ENCODE data around the gene FGF11. TPM values are rescaled to one million over a fixed set of nuclear protein-coding genes. Genes with fewer than 3 reads are reported as not detected.

The FGF11 gene
- total and polyA plus RNA-seq, 9 donors: 0.10 to 5.1 (median 0.61) TPM

DNA sequence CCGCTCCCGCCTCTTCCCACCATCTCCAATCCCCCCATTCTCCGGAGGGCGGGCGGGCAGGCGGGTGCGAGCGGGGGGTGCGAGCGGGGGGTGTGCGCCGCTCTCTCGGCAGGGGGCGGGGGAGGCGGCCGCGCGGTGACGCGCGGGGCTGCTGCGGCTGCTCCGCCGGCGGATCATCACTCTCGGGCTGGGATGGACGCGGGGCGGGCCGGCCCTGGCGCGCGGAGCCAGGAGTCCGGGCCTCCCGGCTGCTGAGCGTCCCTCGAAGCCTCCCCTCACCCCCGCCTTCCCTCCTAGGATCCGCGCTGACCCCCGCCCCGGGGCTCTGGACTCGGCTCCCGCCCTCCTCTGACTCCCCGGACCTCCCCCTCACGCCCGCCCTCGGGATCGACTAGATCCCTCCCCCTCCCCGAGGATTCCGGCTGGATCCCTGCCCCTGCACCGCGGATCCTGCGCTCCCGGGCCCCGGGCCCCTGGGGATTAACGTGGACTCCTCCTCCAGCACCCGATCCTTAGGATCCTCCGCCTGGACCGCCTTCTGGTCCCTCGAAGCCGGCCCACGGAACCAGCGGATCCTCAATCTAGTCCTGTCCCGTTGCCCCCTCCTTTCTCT, 34.5 kb upstream of the FGF11 start:
- no peak for TF ChIP-seq EP300 (IDR thresholded peaks at IDR 0.05)
- TF ChIP-seq, protein P1, sequence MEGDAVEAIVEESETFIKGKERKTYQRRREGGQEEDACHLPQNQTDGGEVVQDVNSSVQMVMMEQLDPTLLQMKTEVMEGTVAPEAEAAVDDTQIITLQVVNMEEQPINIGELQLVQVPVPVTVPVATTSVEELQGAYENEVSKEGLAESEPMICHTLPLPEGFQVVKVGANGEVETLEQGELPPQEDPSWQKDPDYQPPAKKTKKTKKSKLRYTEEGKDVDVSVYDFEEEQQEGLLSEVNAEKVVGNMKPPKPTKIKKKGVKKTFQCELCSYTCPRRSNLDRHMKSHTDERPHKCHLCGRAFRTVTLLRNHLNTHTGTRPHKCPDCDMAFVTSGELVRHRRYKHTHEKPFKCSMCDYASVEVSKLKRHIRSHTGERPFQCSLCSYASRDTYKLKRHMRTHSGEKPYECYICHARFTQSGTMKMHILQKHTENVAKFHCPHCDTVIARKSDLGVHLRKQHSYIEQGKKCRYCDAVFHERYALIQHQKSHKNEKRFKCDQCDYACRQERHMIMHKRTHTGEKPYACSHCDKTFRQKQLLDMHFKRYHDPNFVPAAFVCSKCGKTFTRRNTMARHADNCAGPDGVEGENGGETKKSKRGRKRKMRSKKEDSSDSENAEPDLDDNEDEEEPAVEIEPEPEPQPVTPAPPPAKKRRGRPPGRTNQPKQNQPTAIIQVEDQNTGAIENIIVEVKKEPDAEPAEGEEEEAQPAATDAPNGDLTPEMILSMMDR (IDR thresholded peaks at IDR 0.05): peak in 2 of 3 donors; percentile 20 to 27
- TF ChIP-seq POLR2A (IDR thresholded peaks at IDR 0.05): peak; percentile 70
- Histone ChIP-seq H3K4me3 (peak overlapping the region; percentile 65), H3K36me3 (no peaks in the 10 kb centered on the region), H3K4me1 (ENCODE audit: insufficient read depth) (peaks cover 5% of the 10 kb centered on the region), H3K27ac (peak overlapping the region; percentile 89 to 95), H3K9me3 (no peaks in the 10 kb centered on the region), H3K27me3 (no peaks in the 10 kb centered on the region)
- WGBS, 3 donors: 0 to 1% (median 0%) methylated on average over 25 to 65 of the region's 65 CpGs
- peak in 2 of 5 donors; percentile 80 to 86 for DNase-seq
- intact Hi-C loops (cut with DNase I): loop anchor here in 1 of 4 donors (5.0 kb wide), 1 partner anchor 58 kb away; no protein-coding TSS in a partner anchor

DNA sequence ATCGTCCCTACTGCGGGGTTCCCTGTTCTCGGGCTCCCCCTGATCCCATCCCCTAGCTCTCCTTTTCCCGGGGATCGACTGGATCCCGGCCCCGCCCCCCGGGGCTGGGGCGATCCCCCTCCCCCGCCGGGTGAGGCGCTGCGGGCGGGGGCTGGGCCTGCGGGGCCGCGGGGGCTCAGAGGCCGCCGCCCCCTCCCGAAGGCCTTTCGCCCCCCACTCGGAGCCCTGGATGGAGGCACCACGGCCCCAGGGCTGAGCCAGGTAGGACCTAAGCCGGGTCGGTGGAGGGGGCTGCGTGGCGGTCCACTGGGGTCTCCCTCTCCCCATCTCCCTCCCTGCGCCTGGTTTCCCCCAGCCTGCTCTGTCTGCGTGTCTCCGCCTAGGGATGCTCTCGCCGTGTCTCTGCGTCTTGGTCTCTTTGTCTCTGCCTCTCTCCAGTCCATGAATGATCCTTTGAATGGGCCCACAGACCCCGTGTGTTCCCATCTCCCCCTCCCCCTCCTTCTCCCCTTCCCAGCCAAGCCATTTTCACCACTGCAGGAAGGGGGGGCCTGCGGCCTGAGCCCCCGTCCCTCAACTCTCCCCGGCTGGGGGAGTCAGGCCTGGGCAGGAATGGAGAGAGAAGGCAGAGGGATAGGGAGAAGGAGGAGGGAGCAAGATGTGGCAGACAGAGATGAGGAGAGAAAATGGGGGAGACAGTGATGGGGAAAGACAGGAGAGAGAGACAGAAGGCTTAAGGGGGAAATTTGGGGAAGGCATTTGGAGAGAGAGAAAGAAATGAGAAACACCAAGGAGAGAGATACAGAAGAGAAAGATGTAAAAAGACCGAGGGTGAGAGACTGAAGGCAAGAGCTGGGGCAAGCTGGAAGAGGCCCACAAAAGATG, 33.7 kb upstream of the FGF11 start:
- Histone ChIP-seq H3K4me3 (peak overlapping the region; percentile 65), H3K4me1 (ENCODE audit: insufficient read depth) (peaks cover 5% of the 10 kb centered on the region), H3K36me3 (no peaks in the 10 kb centered on the region), H3K27ac (peak overlapping the region; percentile 89 to 95), H3K9me3 (no peaks in the 10 kb centered on the region), H3K27me3 (no peaks in the 10 kb centered on the region)
- 2 to 6% (median 5%) methylated on average over 24 to 38 of the region's 38 CpGs for WGBS, 3 donors
- DNase-seq: peak in 4 of 5 donors; percentile 46 to 72 (median 60)
- intact Hi-C loops (cut with DNase I): loop anchor here in 1 of 4 donors (5.0 kb wide), 1 partner anchor 58 kb away; no protein-coding TSS in a partner anchor
- TF ChIP-seq, protein P1 (IDR thresholded peaks at IDR 0.05): no peak
- TF ChIP-seq POLR2A (IDR thresholded peaks at IDR 0.05): peak; percentile 10
- no peak for TF ChIP-seq EP300 (IDR thresholded peaks at IDR 0.05)

DNA sequence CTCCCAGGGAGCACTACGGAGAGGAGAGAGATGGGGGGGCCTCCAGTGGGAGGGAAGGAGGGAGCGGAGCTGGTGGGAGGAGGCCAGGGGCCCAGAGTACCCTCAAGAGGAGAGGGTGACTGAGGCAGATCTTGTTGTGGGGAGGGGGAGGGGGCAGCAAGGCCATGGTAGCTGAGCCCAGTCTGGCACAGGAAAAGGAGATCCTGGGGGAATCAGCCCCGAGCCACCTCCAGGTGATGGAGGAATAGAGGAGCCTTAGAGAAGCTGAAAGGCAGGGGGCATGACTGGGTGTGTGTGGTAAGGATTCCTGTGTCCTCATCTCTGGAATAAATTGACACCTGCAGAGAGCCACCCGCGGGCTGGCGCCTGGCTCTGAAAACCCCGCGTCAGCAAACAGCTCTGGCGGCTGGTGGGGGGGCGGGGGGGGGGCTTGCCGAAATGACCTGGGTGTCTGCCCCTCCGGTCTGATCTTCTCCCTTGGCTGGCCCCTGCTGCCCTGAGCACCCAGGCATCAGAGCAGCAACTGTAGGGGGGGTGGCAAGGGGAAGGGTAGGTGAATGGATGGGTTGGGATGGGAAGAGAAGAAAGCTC, 33.0 kb upstream of the FGF11 start:
- peaks cover 5% of the 10 kb centered on the region for H3K4me1 ChIP-seq (ENCODE audit: insufficient read depth)
- no peaks in the 10 kb centered on the region for H3K27me3 ChIP-seq
- no peaks in the 10 kb centered on the region for H3K9me3 ChIP-seq
- 46 to 57% (median 47%) methylated on average over 12 of the region's 12 CpGs for WGBS, 3 donors
- peak overlapping the region; percentile 65 for H3K4me3 ChIP-seq
- H3K27ac ChIP-seq: peak overlapping the region; percentile 89 to 95
- TF ChIP-seq, protein P1 (IDR thresholded peaks at IDR 0.05): no peak
- TF ChIP-seq POLR2A (IDR thresholded peaks at IDR 0.05) (no peak), EP300 (IDR thresholded peaks at IDR 0.05) (no peak)
- H3K36me3 ChIP-seq: no peaks in the 10 kb centered on the region
- intact Hi-C loops (cut with DNase I): loop anchor here in 1 of 4 donors (5.0 kb wide), 1 partner anchor 59 kb away; no protein-coding TSS in a partner anchor
- DNase-seq: peak in 1 of 5 donors; percentile 48

DNA sequence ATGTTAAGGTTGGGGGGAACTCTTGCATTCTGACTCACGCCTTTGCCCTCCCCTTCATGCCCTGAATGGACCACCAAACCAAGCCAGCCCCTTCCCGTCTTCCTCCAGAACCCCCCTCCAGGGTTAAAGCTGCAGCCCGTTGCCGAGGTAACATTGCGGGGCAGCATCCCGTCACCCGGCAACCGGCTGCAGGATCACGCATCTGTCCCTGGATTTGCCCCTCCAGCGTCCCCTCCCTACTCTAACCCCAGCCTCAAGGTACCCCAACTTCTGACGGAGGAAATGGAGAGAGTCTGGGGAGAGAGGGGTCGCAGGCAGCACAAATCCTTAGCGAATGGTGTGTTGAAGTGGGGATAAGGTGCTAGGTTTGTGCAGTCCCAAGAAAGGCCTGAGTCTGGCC, 32.2 kb upstream of the FGF11 start:
- no peaks in the 10 kb centered on the region for H3K36me3 ChIP-seq
- intact Hi-C loops (cut with DNase I): loop anchor here in 1 of 4 donors (5.0 kb wide), 1 partner anchor 60 kb away; no protein-coding TSS in a partner anchor
- no peaks in the 10 kb centered on the region for H3K9me3 ChIP-seq
- no peaks in the 10 kb centered on the region for H3K27me3 ChIP-seq
- H3K4me1 ChIP-seq (ENCODE audit: insufficient read depth): peaks cover 5% of the 10 kb centered on the region
- no peak overlapping the region for H3K27ac ChIP-seq
- 81 to 89% (median 84%) methylated on average over 13 of the region's 13 CpGs for WGBS, 3 donors
- no peak for TF ChIP-seq EP300 (IDR thresholded peaks at IDR 0.05)
- TF ChIP-seq, protein P1 (IDR thresholded peaks at IDR 0.05): no peak
- TF ChIP-seq POLR2A (IDR thresholded peaks at IDR 0.05): no peak
- H3K4me3 ChIP-seq: no peak overlapping the region
- DNase-seq: peak in 1 of 5 donors; percentile 36

Data from ovary (tissue), 9 donors.